Measurements from ENCODE around the gene ZNRF3.

The ZNRF3 gene

DNA sequence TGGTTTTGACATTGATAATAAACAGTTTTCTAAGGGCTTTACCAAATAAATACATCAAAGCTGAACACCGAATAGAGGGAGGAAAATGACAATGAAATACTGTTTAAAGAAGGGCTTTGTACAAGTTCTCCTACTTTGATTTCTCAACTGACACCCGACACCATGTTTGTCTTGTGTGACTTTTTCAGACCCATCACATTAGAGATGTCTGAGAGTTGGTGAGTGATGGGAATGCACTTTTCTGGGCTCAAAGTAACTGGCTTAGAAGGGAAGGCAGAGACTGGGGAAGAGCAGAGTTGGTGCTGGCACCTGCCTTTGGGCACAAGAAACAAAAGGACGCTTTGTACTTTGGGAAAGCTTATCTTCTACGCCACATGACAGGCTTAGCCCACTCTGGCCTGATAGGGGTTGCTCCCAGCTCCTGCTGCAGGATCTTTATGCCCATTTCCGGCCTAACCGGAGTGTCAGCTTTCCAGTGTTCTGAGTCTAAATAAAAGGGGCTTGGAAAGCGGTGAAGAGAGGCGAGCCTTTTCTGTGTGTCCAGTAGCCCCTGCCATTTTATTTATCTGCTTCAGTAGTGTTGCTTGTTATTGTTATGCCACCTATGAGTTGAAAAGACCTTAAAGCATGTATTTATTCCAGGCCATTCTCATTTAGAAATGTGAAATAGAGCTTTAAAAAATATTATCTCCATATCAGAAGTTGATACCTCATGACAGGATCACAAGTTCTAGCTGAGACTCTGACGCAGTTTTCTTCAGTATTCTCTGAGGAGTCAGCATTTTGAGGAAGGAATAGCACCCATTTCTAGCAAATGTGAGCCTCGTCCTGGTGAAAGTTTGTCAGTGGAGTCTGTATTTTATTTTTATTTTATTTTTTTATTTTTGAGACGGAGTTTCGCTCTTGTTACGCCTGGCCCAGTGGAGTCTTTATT, 213.6 kb downstream of the ZNRF3 start:
- TF ChIP-seq CTCF (IDR thresholded peaks at IDR 0.05; ENCODE audit: unreplicated experiment in 3 of 3) = no peak
- H3K4me1 Mint-ChIP-seq = peaks cover 56% of the 10 kb centered on the region
- H3K27me3 Mint-ChIP-seq (ENCODE audit: low read depth) = no peaks in the 10 kb centered on the region
- H3K4me3 Mint-ChIP-seq = peak overlapping the region in 1 of 3 experiments; percentile 2
- H3K27ac Mint-ChIP-seq = peak overlapping the region; percentile 75 to 89 (median 81)
- H3K36me3 Mint-ChIP-seq (ENCODE audit: low read depth) = peaks cover 32% of the 10 kb centered on the region
- no peaks in the 10 kb centered on the region for H3K9me3 Mint-ChIP-seq

GRCh38 chr22:29098296-29098695, 214.9 kb downstream of the ZNRF3 start:
- Mint-ChIP-seq H3K27ac (peak overlapping the region in 1 of 3 experiments; percentile 38), H3K27me3 (ENCODE audit: low read depth) (no peaks in the 10 kb centered on the region)

GRCh38 chr22:29102300-29102699, 218.9 kb downstream of the ZNRF3 start:
- Mint-ChIP-seq H3K27me3 (ENCODE audit: low read depth) (no peaks in the 10 kb centered on the region), H3K27ac (peak overlapping the region; percentile 23 to 80 (median 68)), H3K4me3 (no peak overlapping the region)

More at GRCh38 chr22:29098296-29098695, 214.9 kb downstream of the ZNRF3 start:
- Mint-ChIP-seq H3K9me3 (no peaks in the 10 kb centered on the region), H3K36me3 (ENCODE audit: low read depth) (peaks cover 32% of the 10 kb centered on the region), H3K4me3 (no peak overlapping the region), H3K4me1 (peaks cover 60% of the 10 kb centered on the region)
- TF ChIP-seq CTCF (IDR thresholded peaks at IDR 0.05; ENCODE audit: unreplicated experiment in 3 of 3) = no peak

GRCh38 chr22:29103121-29103520, 219.7 kb downstream of the ZNRF3 start:
- no peak for TF ChIP-seq CTCF (IDR thresholded peaks at IDR 0.05; ENCODE audit: unreplicated experiment in 3 of 3)
- H3K27ac Mint-ChIP-seq = peak overlapping the region; percentile 68 to 82 (median 80)
- no peak overlapping the region for H3K4me3 Mint-ChIP-seq
- peaks cover 15% of the 10 kb centered on the region for H3K36me3 Mint-ChIP-seq (ENCODE audit: low read depth)
- peaks cover 38% of the 10 kb centered on the region for H3K4me1 Mint-ChIP-seq
- H3K9me3 Mint-ChIP-seq = no peaks in the 10 kb centered on the region
- no peaks in the 10 kb centered on the region for H3K27me3 Mint-ChIP-seq (ENCODE audit: low read depth)

More at GRCh38 chr22:29102300-29102699, 218.9 kb downstream of the ZNRF3 start:
- TF ChIP-seq CTCF (IDR thresholded peaks at IDR 0.05; ENCODE audit: unreplicated experiment in 3 of 3) = no peak
- Mint-ChIP-seq H3K9me3 (no peaks in the 10 kb centered on the region), H3K36me3 (ENCODE audit: low read depth) (peaks cover 15% of the 10 kb centered on the region), H3K4me1 (peaks cover 43% of the 10 kb centered on the region)

GRCh38 chr22:29105468-29105867, 222.1 kb downstream of the ZNRF3 start:
- Mint-ChIP-seq H3K36me3 (ENCODE audit: low read depth) (peaks cover 5% of the 10 kb centered on the region), H3K9me3 (no peaks in the 10 kb centered on the region), H3K4me1 (peaks cover 47% of the 10 kb centered on the region), H3K27me3 (ENCODE audit: low read depth) (no peaks in the 10 kb centered on the region), H3K4me3 (no peak overlapping the region), H3K27ac (peak overlapping the region; percentile 18 to 42 (median 30))
- TF ChIP-seq CTCF (IDR thresholded peaks at IDR 0.05; ENCODE audit: unreplicated experiment in 3 of 3) = no peak

Data from nephron (organoid).